ENCODE data around the gene CPVL.
A peak's percentile ranks its signal among the peaks of the same experiment; 100 is the strongest.

Gene CPVL

DNA sequence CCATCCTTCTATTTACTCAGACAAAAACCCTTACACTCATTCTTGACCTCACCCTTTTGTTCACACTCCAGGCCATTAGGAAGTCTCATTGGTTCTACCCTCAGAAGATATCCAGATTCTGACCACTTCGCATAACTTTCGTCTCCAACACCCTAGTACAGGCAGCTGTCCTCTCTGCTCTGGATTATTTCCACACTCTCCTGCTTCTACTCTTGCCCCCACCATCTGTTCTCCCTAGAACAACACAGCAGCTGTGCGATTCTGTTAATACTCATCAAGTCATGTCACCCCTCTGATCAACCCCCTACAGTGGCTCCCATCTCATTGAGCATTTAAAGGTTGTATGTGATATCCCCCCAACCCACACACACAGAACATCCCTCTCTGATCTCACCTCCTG lies 172.7 kb downstream of the CPVL start:
- no peak for DNase-seq
- Histone ChIP-seq H3K9me3 (ENCODE audit: control insufficient read depth, low read length) (peaks cover 81% of the 10 kb centered on the region), H2BK12ac (ENCODE audit: low read length in 2 of 2) (no peak overlapping the region), H3K79me1 (replicated peaks; ENCODE audit: low read length, poor library complexity, severe bottlenecking) (no peaks in the 10 kb centered on the region), H3K9ac (ENCODE audit: low read length) (no peak overlapping the region), H3K27me3 (ENCODE audit: control insufficient read depth in 1 of 2, insufficient read depth in 1 of 2, low read length in 2 of 2) (no peaks in the 10 kb centered on the region), H3K14ac (ENCODE audit: low read length in 2 of 2) (no peak overlapping the region), H2BK120ac (ENCODE audit: low read depth, low read length) (no peak overlapping the region), H3K4me3 (ENCODE audit: insufficient read depth in 1 of 2, low read depth in 1 of 2, low read length in 2 of 2) (peak overlapping the region in 1 of 2 experiments; percentile 38), H4K8ac (ENCODE audit: low read length) (no peak overlapping the region), H3K27ac (ENCODE audit: low read length, poor library complexity, severe bottlenecking) (no peak overlapping the region), H3K4me2 (ENCODE audit: low read length, poor library complexity, severe bottlenecking) (no peak overlapping the region), H3K4me1 (ENCODE audit: control insufficient read depth, insufficient read depth, low read depth, low read length) (no peaks in the 10 kb centered on the region), H3K18ac (ENCODE audit: low read depth in 1 of 2, low read length in 2 of 2) (no peak overlapping the region), H2AK5ac (ENCODE audit: low read length, severe bottlenecking) (no peak overlapping the region), H2BK5ac (ENCODE audit: low read depth, low read length, poor library complexity, severe bottlenecking) (no peak overlapping the region), H3K36me3 (ENCODE audit: control insufficient read depth in 1 of 2, insufficient read depth in 2 of 2, low read depth in 1 of 2, low read length in 2 of 2) (no peaks in the 10 kb centered on the region), H3K23ac (ENCODE audit: low read length in 2 of 2) (no peak overlapping the region), H2BK15ac (ENCODE audit: low read depth, poor library complexity, severe bottlenecking) (no peak overlapping the region), H2AFZ (ENCODE audit: low read depth, low read length) (no peak overlapping the region), H4K91ac (ENCODE audit: low read length) (no peak overlapping the region), H3K4ac (ENCODE audit: low read depth in 1 of 2, low read length in 2 of 2) (no peak overlapping the region)
- 94% methylated on average over 3 of the region's 3 CpGs for WGBS

DNA sequence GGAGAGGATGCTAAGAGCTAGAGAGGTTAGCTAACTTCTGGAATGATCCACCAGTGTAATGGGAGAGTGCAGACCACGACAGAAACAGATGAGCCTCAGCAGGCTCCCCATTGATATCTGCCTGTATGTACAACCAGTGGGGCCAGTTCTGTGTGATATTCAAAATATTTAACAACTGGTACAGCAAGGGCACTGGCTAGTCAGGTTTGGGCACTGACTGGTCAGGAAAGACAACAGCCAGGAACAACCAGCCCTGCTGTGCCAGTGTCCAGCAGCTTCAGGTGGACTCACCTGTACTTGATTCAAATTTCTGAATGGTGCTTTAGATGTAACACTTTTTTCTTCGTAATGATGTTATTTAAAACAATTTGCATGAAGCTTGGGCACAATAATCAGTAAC lies 182.3 kb downstream of the CPVL start:
- Histone ChIP-seq H3K27ac (ENCODE audit: low read length, poor library complexity, severe bottlenecking) (no peak overlapping the region), H2AK5ac (ENCODE audit: low read length, severe bottlenecking) (no peak overlapping the region), H2BK120ac (ENCODE audit: low read depth, low read length) (no peak overlapping the region), H3K4me2 (ENCODE audit: low read length, poor library complexity, severe bottlenecking) (no peak overlapping the region), H2BK12ac (ENCODE audit: low read length in 2 of 2) (no peak overlapping the region), H3K4me3 (ENCODE audit: insufficient read depth in 1 of 2, low read depth in 1 of 2, low read length in 2 of 2) (no peak overlapping the region), H2BK5ac (ENCODE audit: low read depth, low read length, poor library complexity, severe bottlenecking) (no peak overlapping the region), H3K36me3 (ENCODE audit: control insufficient read depth in 1 of 2, insufficient read depth in 2 of 2, low read depth in 1 of 2, low read length in 2 of 2) (no peaks in the 10 kb centered on the region), H3K27me3 (ENCODE audit: control insufficient read depth in 1 of 2, insufficient read depth in 1 of 2, low read length in 2 of 2) (peaks cover 5 to 31% of the 10 kb centered on the region in 2 experiments), H3K4ac (ENCODE audit: low read depth in 1 of 2, low read length in 2 of 2) (no peak overlapping the region), H3K23ac (ENCODE audit: low read length in 2 of 2) (no peak overlapping the region), H3K14ac (ENCODE audit: low read length in 2 of 2) (no peak overlapping the region), H3K9me3 (ENCODE audit: control insufficient read depth, low read length) (peaks cover 37% of the 10 kb centered on the region), H3K18ac (ENCODE audit: low read depth in 1 of 2, low read length in 2 of 2) (no peak overlapping the region), H3K79me1 (replicated peaks; ENCODE audit: low read length, poor library complexity, severe bottlenecking) (no peaks in the 10 kb centered on the region), H2AFZ (ENCODE audit: low read depth, low read length) (no peak overlapping the region), H3K9ac (ENCODE audit: low read length) (no peak overlapping the region), H2BK15ac (ENCODE audit: low read depth, poor library complexity, severe bottlenecking) (no peak overlapping the region), H4K8ac (ENCODE audit: low read length) (no peak overlapping the region), H3K4me1 (ENCODE audit: control insufficient read depth, insufficient read depth, low read depth, low read length) (peaks cover 3% of the 10 kb centered on the region), H4K91ac (ENCODE audit: low read length) (no peak overlapping the region)
- DNase-seq = no peak
- 92% methylated on average over 2 of the region's 2 CpGs for WGBS

DNA sequence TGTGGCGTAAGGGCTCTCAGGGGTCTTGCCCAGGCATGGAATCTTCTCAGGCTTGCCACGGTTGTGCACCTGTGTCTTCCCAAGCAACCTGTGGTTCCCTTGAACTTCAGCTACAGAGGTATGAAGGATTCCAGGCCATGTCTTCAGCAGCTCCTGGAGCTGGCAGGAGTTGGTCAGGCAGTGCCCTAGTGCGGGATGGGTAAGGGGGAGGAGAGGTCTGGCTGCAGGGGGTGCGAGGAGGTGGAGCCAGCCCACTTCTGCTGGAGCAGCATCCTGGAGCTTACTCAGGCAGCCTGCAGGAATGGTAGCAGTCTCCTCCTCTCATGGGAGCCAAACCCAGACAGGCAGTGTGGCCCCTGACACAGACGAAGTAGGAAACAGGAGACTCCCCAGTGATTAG lies 184.4 kb downstream of the CPVL start:
- H3K9ac ChIP-seq (ENCODE audit: low read length) = no peak overlapping the region
- DNase-seq = no peak
- H3K36me3 ChIP-seq (ENCODE audit: control insufficient read depth in 1 of 2, insufficient read depth in 2 of 2, low read depth in 1 of 2, low read length in 2 of 2) = peaks cover 0 to 4% of the 10 kb centered on the region in 2 experiments
- H2BK5ac ChIP-seq (ENCODE audit: low read depth, low read length, poor library complexity, severe bottlenecking) = no peak overlapping the region
- no peak overlapping the region for H2BK15ac ChIP-seq (ENCODE audit: low read depth, poor library complexity, severe bottlenecking)
- no peak overlapping the region for H4K91ac ChIP-seq (ENCODE audit: low read length)
- no peak overlapping the region for H3K27ac ChIP-seq (ENCODE audit: low read length, poor library complexity, severe bottlenecking)
- no peak overlapping the region for H3K23ac ChIP-seq (ENCODE audit: low read length in 2 of 2)
- no peak overlapping the region for H3K14ac ChIP-seq (ENCODE audit: low read length in 2 of 2)
- no peak overlapping the region for H4K8ac ChIP-seq (ENCODE audit: low read length)
- no peak overlapping the region for H2AFZ ChIP-seq (ENCODE audit: low read depth, low read length)
- H3K9me3 ChIP-seq (ENCODE audit: control insufficient read depth, low read length) = peaks cover 21% of the 10 kb centered on the region
- H2BK12ac ChIP-seq (ENCODE audit: low read length in 2 of 2) = no peak overlapping the region
- no peaks in the 10 kb centered on the region for H3K79me1 ChIP-seq (replicated peaks; ENCODE audit: low read length, poor library complexity, severe bottlenecking)
- H2AK5ac ChIP-seq (ENCODE audit: low read length, severe bottlenecking) = no peak overlapping the region
- H3K4me1 ChIP-seq (ENCODE audit: control insufficient read depth, insufficient read depth, low read depth, low read length) = peaks cover 18% of the 10 kb centered on the region
- WGBS = 78% methylated on average over 5 of the region's 5 CpGs
- H3K4me2 ChIP-seq (ENCODE audit: low read length, poor library complexity, severe bottlenecking) = no peak overlapping the region
- H3K4ac ChIP-seq (ENCODE audit: low read depth in 1 of 2, low read length in 2 of 2) = no peak overlapping the region
- H3K4me3 ChIP-seq (ENCODE audit: insufficient read depth in 1 of 2, low read depth in 1 of 2, low read length in 2 of 2) = no peak overlapping the region
- H3K18ac ChIP-seq (ENCODE audit: low read depth in 1 of 2, low read length in 2 of 2) = no peak overlapping the region
- H3K27me3 ChIP-seq (ENCODE audit: control insufficient read depth in 1 of 2, insufficient read depth in 1 of 2, low read length in 2 of 2) = peaks cover 19 to 47% of the 10 kb centered on the region in 2 experiments
- H2BK120ac ChIP-seq (ENCODE audit: low read depth, low read length) = no peak overlapping the region

DNA sequence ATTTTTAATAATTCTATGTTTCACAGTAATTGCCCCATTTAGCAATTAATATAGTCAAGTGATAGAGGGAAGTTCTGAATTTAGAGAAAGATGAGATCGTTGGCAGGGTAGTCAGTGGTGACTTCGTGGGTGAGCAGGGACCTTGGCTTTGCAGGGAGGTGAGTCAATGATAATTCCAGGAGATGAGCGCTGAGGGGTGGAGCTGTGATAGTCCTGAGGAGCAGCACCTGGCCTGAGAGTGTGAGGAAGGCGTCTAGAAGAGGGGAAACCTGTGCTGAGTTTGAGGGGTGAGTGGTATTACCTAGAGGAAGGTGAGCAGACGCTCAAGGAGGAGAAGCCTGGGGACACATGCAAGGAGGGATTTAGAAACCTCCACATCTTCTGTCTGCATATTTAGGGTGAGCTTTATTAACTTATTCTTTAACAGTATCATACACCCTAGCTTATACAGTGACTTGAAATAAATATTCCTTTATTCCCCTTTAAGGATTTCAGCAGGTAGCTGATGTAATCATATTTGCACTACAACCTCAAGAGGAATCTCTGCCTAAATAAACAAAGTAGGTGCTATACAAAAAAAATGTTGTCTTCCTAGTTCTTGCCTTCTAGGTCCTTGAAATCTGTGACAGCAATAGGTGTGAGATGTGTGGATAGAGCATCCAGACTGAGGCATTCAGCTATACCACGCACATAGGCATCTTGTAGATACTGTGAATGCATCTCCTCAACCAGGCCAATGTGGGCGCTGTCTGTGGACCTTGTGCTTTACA lies 186.1 kb downstream of the CPVL start:
- no peak overlapping the region for H3K23ac ChIP-seq (ENCODE audit: low read length in 2 of 2)
- peak overlapping the region; percentile 45 for H2BK15ac ChIP-seq (ENCODE audit: low read depth, poor library complexity, severe bottlenecking)
- no peak for DNase-seq
- H3K14ac ChIP-seq (ENCODE audit: low read length in 2 of 2) = no peak overlapping the region
- H2AK5ac ChIP-seq (ENCODE audit: low read length, severe bottlenecking) = no peak overlapping the region
- H4K91ac ChIP-seq (ENCODE audit: low read length) = peak overlapping the region; percentile 8
- H3K4me2 ChIP-seq (ENCODE audit: low read length, poor library complexity, severe bottlenecking) = no peak overlapping the region
- H3K18ac ChIP-seq (ENCODE audit: low read depth in 1 of 2, low read length in 2 of 2) = no peak overlapping the region
- H2AFZ ChIP-seq (ENCODE audit: low read depth, low read length) = no peak overlapping the region
- no peak overlapping the region for H2BK120ac ChIP-seq (ENCODE audit: low read depth, low read length)
- no peak overlapping the region for H4K8ac ChIP-seq (ENCODE audit: low read length)
- peaks cover 36 to 56% of the 10 kb centered on the region in 2 experiments for H3K27me3 ChIP-seq (ENCODE audit: control insufficient read depth in 1 of 2, insufficient read depth in 1 of 2, low read length in 2 of 2)
- peaks cover 7% of the 10 kb centered on the region for H3K9me3 ChIP-seq (ENCODE audit: control insufficient read depth, low read length)
- no peak overlapping the region for H3K9ac ChIP-seq (ENCODE audit: low read length)
- WGBS = 81% methylated on average over 6 of the region's 7 CpGs
- H2BK12ac ChIP-seq (ENCODE audit: low read length in 2 of 2) = peak overlapping the region in 1 of 2 experiments; percentile 10
- no peak overlapping the region for H3K4me3 ChIP-seq (ENCODE audit: insufficient read depth in 1 of 2, low read depth in 1 of 2, low read length in 2 of 2)
- H3K4ac ChIP-seq (ENCODE audit: low read depth in 1 of 2, low read length in 2 of 2) = no peak overlapping the region
- peaks cover 0 to 8% of the 10 kb centered on the region in 2 experiments for H3K36me3 ChIP-seq (ENCODE audit: control insufficient read depth in 1 of 2, insufficient read depth in 2 of 2, low read depth in 1 of 2, low read length in 2 of 2)
- no peak overlapping the region for H2BK5ac ChIP-seq (ENCODE audit: low read depth, low read length, poor library complexity, severe bottlenecking)
- H3K79me1 ChIP-seq (replicated peaks; ENCODE audit: low read length, poor library complexity, severe bottlenecking) = no peaks in the 10 kb centered on the region
- peaks cover 33% of the 10 kb centered on the region for H3K4me1 ChIP-seq (ENCODE audit: control insufficient read depth, insufficient read depth, low read depth, low read length)
- H3K27ac ChIP-seq (ENCODE audit: low read length, poor library complexity, severe bottlenecking) = no peak overlapping the region
